IMR-90 (cell line): Measurements from ENCODE around the gene CD6. TPM values are rescaled to one million over a fixed set of nuclear protein-coding genes. Genes with fewer than 3 reads are reported as not detected.
A peak's percentile ranks its signal among the peaks of the same experiment; 100 is the strongest.

ENCODE experiments used
- ATAC-seq: fragments of 200-7000 bp; cut with Tn5 transposase; 2 replicates; pipeline ENCODE4 v1.9.1; 2020; ENCODE audit warnings: low read depth, mild to moderate bottlenecking, moderate library complexity
- BruUV-seq: library from RNA; stranded (reverse); fragments of 400-500 nt; replicated peaks from 2 replicates; lab custom pipeline; 2021; lab: Mats Ljungman, UMichigan
- CTCF ChIA-PET: fragments of 300-600 bp; formaldehyde crosslinking; extraction: SDS; loops from one replicate; lab custom pipeline; 2021; ENCODE audit warnings: antibody characterized with exemption; lab: Yijun Ruan, JAX
- POLR2A ChIA-PET: fragments of 300-600 bp; sonication (Branson Sonifier 250); formaldehyde crosslinking; loops from one replicate; lab custom pipeline; 2022; ENCODE audit warnings: antibody characterized with exemption; ENCODE audit not compliant: unreplicated experiment; lab: Charles Lee
- DNase-seq: peaks from one replicate; pipeline ENCODE4 v3.0.0; 2013
- H2AFZ ChIP-seq: replicated peaks from 2 replicates; pipeline ENCODE3; 2013; ENCODE audit warnings: low read length, mild to moderate bottlenecking; ENCODE audit not compliant: poor library complexity
- H2AK5ac ChIP-seq: 2 replicates; pipeline ENCODE4 v1.6.1; 2013; ENCODE audit warnings: low read depth, low read length, inconsistent platforms
- H2AK9ac ChIP-seq: replicated peaks from 2 replicates; pipeline ENCODE3; 2013; ENCODE audit warnings: mild to moderate bottlenecking, low read depth, low read length, moderate library complexity; ENCODE audit not compliant: poor library complexity
- H2BK120ac ChIP-seq: 2 replicates; pipeline ENCODE4 v1.6.1; 2013; ENCODE audit warnings: low read depth, low read length, inconsistent platforms
- H2BK15ac ChIP-seq: 3 replicates; pipeline ENCODE4 v1.6.1; 2013; ENCODE audit warnings: low read depth, low read length, inconsistent platforms
- H2BK20ac ChIP-seq: 2 replicates; pipeline ENCODE4 v1.6.1; 2013; ENCODE audit warnings: low read depth, mild to moderate bottlenecking, inconsistent platforms, low read length, moderate library complexity
- H2BK5ac ChIP-seq: 2 replicates; pipeline ENCODE4 v1.6.1; 2013; ENCODE audit warnings: mild to moderate bottlenecking, low read depth, low read length, inconsistent platforms; ENCODE audit not compliant: poor library complexity, severe bottlenecking
- H3K14ac ChIP-seq: replicated peaks from 2 replicates; pipeline ENCODE4 v1.6.1; 2013; ENCODE audit warnings: low read depth, low read length, inconsistent platforms
- H3K18ac ChIP-seq: 2 replicates; pipeline ENCODE4 v1.6.1; 2013; ENCODE audit warnings: low read depth, low read length, control low read depth
- H3K23ac ChIP-seq: 2 replicates; pipeline ENCODE4 v1.6.1; 2013; ENCODE audit warnings: low read depth, low read length, inconsistent platforms
- H3K27ac ChIP-seq: 2 replicates; pipeline ENCODE4 v1.5.1; 2013; ENCODE audit warnings: mild to moderate bottlenecking, control low read depth, low read length; ENCODE audit not compliant: insufficient read depth
- H3K27me3 ChIP-seq: 2 replicates; pipeline ENCODE4 v1.6.1; 2013; ENCODE audit warnings: low read length; ENCODE audit not compliant: control insufficient read depth, insufficient read depth
- H3K36me3 ChIP-seq: 2 replicates; pipeline ENCODE4 v1.6.1; 2013; ENCODE audit warnings: low read length, mixed read lengths; ENCODE audit not compliant: control insufficient read depth, insufficient read depth
- H3K4ac ChIP-seq: 2 replicates; pipeline ENCODE4 v1.6.1; 2013; ENCODE audit warnings: low read depth, low read length, inconsistent platforms
- H3K4me1 ChIP-seq: 2 replicates; pipeline ENCODE4 v1.6.1; 2013; ENCODE audit warnings: low read length, mixed read lengths; ENCODE audit not compliant: control insufficient read depth, insufficient read depth
- H3K4me2 ChIP-seq: 2 replicates; pipeline ENCODE4 v1.6.1; 2013; ENCODE audit warnings: low read depth, mild to moderate bottlenecking, control low read depth, low read length, moderate library complexity
- H3K4me3 ChIP-seq: 2 replicates; pipeline ENCODE4 v1.5.1; 2013; ENCODE audit warnings: low read depth, mild to moderate bottlenecking, control low read depth, low read length, moderate library complexity; ENCODE audit not compliant: insufficient read depth
- H3K56ac ChIP-seq: 2 replicates; pipeline ENCODE4 v1.6.1; 2013; ENCODE audit warnings: low read length, inconsistent platforms; ENCODE audit not compliant: insufficient read depth; ENCODE audit errors: extremely low read depth
- H3K79me1 ChIP-seq, 2 experiments: 2 replicates each; pipeline ENCODE4 v1.6.1; 2013; ENCODE audit warnings: low read length in 2 of 2, inconsistent platforms in 1 of 2, low read depth in 1 of 2
- H3K9ac ChIP-seq: 2 replicates; pipeline ENCODE4 v1.6.1; 2013; ENCODE audit warnings: low read depth, low read length, control low read depth
- H3K9me1 ChIP-seq: 2 replicates; pipeline ENCODE4 v1.6.1; 2013; ENCODE audit warnings: low read length, inconsistent platforms; ENCODE audit not compliant: insufficient read depth
- H3K9me3 ChIP-seq: 2 replicates; pipeline ENCODE4 v1.6.1; 2013; ENCODE audit warnings: low read length; ENCODE audit not compliant: control insufficient read depth, insufficient read depth
- H4K20me1 ChIP-seq: 2 replicates; pipeline ENCODE4 v1.6.1; 2013; ENCODE audit warnings: low read length, inconsistent platforms; ENCODE audit not compliant: insufficient read depth
- H4K5ac ChIP-seq: 2 replicates; pipeline ENCODE4 v1.6.1; 2013; ENCODE audit warnings: mild to moderate bottlenecking, low read depth, low read length, control low read depth
- H4K8ac ChIP-seq, 2 experiments: 2 replicates each; pipeline ENCODE4 v1.6.1; 2013; ENCODE audit warnings: low read depth in 2 of 2, low read length in 2 of 2, control low read depth in 1 of 2, inconsistent platforms in 1 of 2
- H4K91ac ChIP-seq: 2 replicates; pipeline ENCODE4 v1.6.1; 2013; ENCODE audit warnings: low read depth, low read length, inconsistent platforms; ENCODE audit not compliant: insufficient read depth
- MAFK ChIP-seq: IDR thresholded peaks from 2 replicates; pipeline ENCODE4 v1.6.1; 2012; ENCODE audit warnings: low read depth, low read length, improper control_type of control experiment
- WGBS, 2 experiments: methylation state at CpG; one replicate each; pipeline versions ENCODE4 v1.1.5 to v1.1.7; 2013; ENCODE audit warnings: missing lambda C conversion rate in 2 of 2; ENCODE audit not compliant: insufficient read length in 1 of 2; ENCODE audit errors: extremely low coverage in 2 of 2; 5-methylcytosine and 5-hydroxymethylcytosine counted together
- dilution Hi-C: fragments of 300-500 bp; cut with HindIII; formaldehyde crosslinking; loops from one replicate; pipeline ENCODE4 v1.14.3; 2018; ENCODE audit warnings: low sequenced_read_pairs; ENCODE audit not compliant: unreplicated experiment
- in situ Hi-C: fragments of 300-500 bp; cut with MboI; formaldehyde crosslinking; loops from 3 replicates; pipeline ENCODE4 v1.14.3; 2019; ENCODE audit warnings: low sequenced_read_pairs, inconsistent platforms, mixed read lengths
- intact Hi-C: fragments of 100-400 bp; cut with micrococcal nuclease; formaldehyde crosslinking; loops from 2 replicates; pipeline ENCODE4 v1.10.0; 2022
- polyA plus RNA-seq, 3 experiments: library from polyadenylated mRNA; depleted of rRNA; stranded (reverse); fragments of >200 nt; gene quantifications; 2 replicates each; pipeline ENCODE4 v1.2.3, GENCODE V29; 2012; ENCODE audit warnings: low replicate concordance in 1 of 3
- total RNA-seq: library from RNA; depleted of rRNA; stranded (reverse); fragments of >200 nt; gene quantifications from 2 replicates; pipeline ENCODE4 v1.2.3, GENCODE V29; 2012

CD6 gene
- total and polyA plus RNA-seq, 2 of the 4 experiments (the other 2 are of a cell fraction) = not detected

- H4K8ac ChIP-seq = no peak overlapping the region
- ATAC-seq (peak; percentile 50; the same call in 1 of the 2 replicates), DNase-seq (no peak)
- no peak overlapping the region for H3K9ac ChIP-seq
- BruUV-seq = no TSS peak
- H3K56ac ChIP-seq = no peak overlapping the region
- H3K18ac ChIP-seq = no peak overlapping the region
- ChIA-PET CTCF (no interaction called here), POLR2A (no interaction called here)
- no peak overlapping the region for H4K5ac ChIP-seq
- no peak overlapping the region for H2BK15ac ChIP-seq
- H3K9me3 ChIP-seq = no peaks in the 10 kb centered on the region
- 94% methylated on average over 2 of the region's 5 CpGs; no CpG with 5 or more reads in 1 of the 2 experiments for WGBS, 2 experiments
- H2AFZ ChIP-seq = no peak overlapping the region
- no peak overlapping the region for H4K91ac ChIP-seq
- H3K4me1 ChIP-seq = no peaks in the 10 kb centered on the region; the same call in 1 of the 2 replicates
- H4K20me1 ChIP-seq = no peaks in the 10 kb centered on the region
- H3K27me3 ChIP-seq = no peaks in the 10 kb centered on the region
- H3K23ac ChIP-seq = no peak overlapping the region
- no peak for TF ChIP-seq MAFK
- H3K27ac ChIP-seq = no peak overlapping the region
- no peak overlapping the region for H3K14ac ChIP-seq
- no peak overlapping the region for H3K4me3 ChIP-seq
- no peak overlapping the region for H3K4me2 ChIP-seq
- H2AK5ac ChIP-seq = no peak overlapping the region
- no peak overlapping the region for H2AK9ac ChIP-seq
- in situ Hi-C loops = no loop called here
- H3K9me1 ChIP-seq = no peaks in the 10 kb centered on the region
- peaks cover 57% of the 10 kb centered on the region for H3K36me3 ChIP-seq
- no peak overlapping the region for H2BK20ac ChIP-seq
- dilution Hi-C loops = no loop called here
- intact Hi-C loops = no loop called here
- H3K4ac ChIP-seq = no peak overlapping the region
- H3K79me1 ChIP-seq = no peaks in the 10 kb centered on the region; a peak in 1 of 4 replicates
- H2BK120ac ChIP-seq = no peak overlapping the region
- H2BK5ac ChIP-seq = no peak overlapping the region
Measured at GRCh38 chr11:60932605-60933356, 38.7 kb upstream of the CD6 start.
